Stomach (tissue), 9 donors: ENCODE data around the gene ZFAND4. TPM values are rescaled to one million over a fixed set of nuclear protein-coding genes. Genes with fewer than 3 reads are reported as not detected.

ENCODE experiments used
- DNase-seq, 2 donors: peaks; one replicate each; pipeline versions ENCODE4 v3.0.0 to v3.0.0-alpha.2; 2013 to 2019
- H3K27ac ChIP-seq, 5 donors: fragments of 200-600 bp in 4 of 5; sonication (generic) in 4 of 5; one replicate each; pipeline ENCODE4 v1.5.1; 2013 to 2019; ENCODE audit warnings: mild to moderate bottlenecking in 1 of 5, moderate library complexity in 1 of 5
- H3K27me3 ChIP-seq, 3 donors: fragments of 200-600 bp; sonication (generic); one replicate each; pipeline ENCODE4 v1.5.1; 2017 to 2019; ENCODE audit warnings: mixed run types in 1 of 3
- H3K36me3 ChIP-seq, 4 donors: fragments of 200-600 bp; sonication (generic); 1 replicate in 3 of 4; 2 replicates in 1 of 4; pipeline ENCODE4 v1.5.1; 2016 to 2019
- H3K4me1 ChIP-seq, 4 donors: fragments of 200-600 bp; sonication (generic); one replicate each; pipeline ENCODE4 v1.5.1; 2016 to 2019
- H3K4me3 ChIP-seq, 4 donors: fragments of 200-600 bp; sonication (generic) in 3 of 4; one replicate each; pipeline ENCODE4 v1.5.1; 2016 to 2019; ENCODE audit warnings: mild to moderate bottlenecking in 1 of 4
- H3K9me3 ChIP-seq, 4 donors: fragments of 200-600 bp; sonication (generic); one replicate each; pipeline ENCODE4 v1.5.1; 2016 to 2019
- CTCF ChIP-seq, 7 experiments: fragments of 450-650 bp in 4 of 7; fragments of 200-600 bp in 3 of 7; sonication (generic) in 3 of 7; IDR thresholded peaks; one replicate each; pipeline ENCODE4 v1.5.1; 2016 to 2019; ENCODE audit warnings: antibody characterized with exemption in 7 of 7, control low read depth in 2 of 7, mild to moderate bottlenecking in 1 of 7
- EP300 ChIP-seq: sonication (generic); formaldehyde crosslinking; IDR thresholded peaks from one replicate; pipeline ENCODE4 v1.6.1; 2017; ENCODE audit warnings: antibody characterized with exemption
- POLR2A ChIP-seq, 4 donors: fragments of 450-650 bp; IDR thresholded peaks; one replicate each; pipeline ENCODE4 v1.6.1; 2016; ENCODE audit warnings: antibody characterized with exemption in 4 of 4, control low read depth in 2 of 4, mild to moderate bottlenecking in 1 of 4, moderate library complexity in 1 of 4
- POLR2AphosphoS5 ChIP-seq, 3 donors: sonication (generic); formaldehyde crosslinking; IDR thresholded peaks; one replicate each; pipeline ENCODE4 v1.6.1; 2016; ENCODE audit warnings: antibody characterized with exemption in 3 of 3
- WGBS, 5 donors: extraction: QIAGEN DNeasy Blood & Tissue Kit in 3 of 5; methylation state at CpG; one replicate each; pipeline versions ENCODE4 v1.1.5 to v1.1.7; 2013 to 2018; 5-methylcytosine and 5-hydroxymethylcytosine counted together
- intact Hi-C: fragments of 100-400 bp; cut with DNase I; formaldehyde crosslinking; loops from one replicate; pipeline ENCODE4 v1.15.1; 2023; ENCODE audit warnings: low total_unique reads
- polyA plus RNA-seq, 3 donors: library from polyadenylated mRNA; stranded (reverse); fragments of 200-250 nt; gene quantifications; one replicate each; pipeline ENCODE4 v1.2.3, GENCODE V29; 2013
- total RNA-seq, 5 donors: library from RNA; depleted of rRNA; stranded (reverse); fragments of >200 nt; gene quantifications; one replicate each; pipeline versions ENCODE4 v1.1.0 to v1.2.3, GENCODE V29; 2014 to 2016
- donor health status: healthy with polysubstance abuse.
- donor health status: Bipolar disorder and iron deficiency.
- donor health status: healthy.

Gene ZFAND4
- total and polyA plus RNA-seq, 8 donors, result 3.2 to 179 (median 7.0) TPM

GRCh38 chr10:45649296-45649695, 23.3 kb downstream of the ZFAND4 start:
- Histone ChIP-seq H3K9me3 (no peaks in the 10 kb centered on the region), H3K27ac (no peak overlapping the region), H3K4me1 (no peaks in the 10 kb centered on the region), H3K27me3 (no peaks in the 10 kb centered on the region), H3K36me3 (peaks cover 10 to 54% (median 35%) of the 10 kb centered on the region in 4 donors), H3K4me3 (no peak overlapping the region)
- intact Hi-C loops, result no loop called here
- DNase-seq, result no peak
- TF ChIP-seq POLR2AphosphoS5 (IDR thresholded peaks at IDR 0.05) (no peak), EP300 (no peak), CTCF (IDR thresholded peaks at IDR 0.05) (no peak), POLR2A (IDR thresholded peaks at IDR 0.05) (no peak)
- WGBS, 5 donors, result 65 to 94% (median 89%) methylated on average over 2 of the region's 2 CpGs

GRCh38 chr10:45647118-45647517, 25.5 kb downstream of the ZFAND4 start:
- DNase-seq, result no peak
- Histone ChIP-seq H3K4me1 (no peaks in the 10 kb centered on the region), H3K27me3 (no peaks in the 10 kb centered on the region), H3K27ac (no peak overlapping the region), H3K9me3 (no peaks in the 10 kb centered on the region), H3K4me3 (no peak overlapping the region), H3K36me3 (peaks cover 10 to 51% (median 39%) of the 10 kb centered on the region in 4 donors)
- intact Hi-C loops, result no loop called here
- TF ChIP-seq POLR2A (IDR thresholded peaks at IDR 0.05), result no peak
- TF ChIP-seq EP300, result no peak
- no peak for TF ChIP-seq POLR2AphosphoS5 (IDR thresholded peaks at IDR 0.05)
- 88 to 94% (median 92%) methylated on average over 2 of the region's 2 CpGs for WGBS, 5 donors

- Histone ChIP-seq H3K9me3 (no peaks in the 10 kb centered on the region), H3K4me1 (no peaks in the 10 kb centered on the region), H3K27ac (no peak overlapping the region), H3K36me3 (peaks cover 9 to 56% (median 39%) of the 10 kb centered on the region in 4 donors), H3K4me3 (no peak overlapping the region), H3K27me3 (no peaks in the 10 kb centered on the region)
- intact Hi-C loops, result no loop called here
- 83 to 88% (median 86%) methylated on average over 4 of the region's 4 CpGs for WGBS, 5 donors
- TF ChIP-seq EP300, result no peak
- TF ChIP-seq POLR2AphosphoS5 (IDR thresholded peaks at IDR 0.05), result no peak
- TF ChIP-seq CTCF (IDR thresholded peaks at IDR 0.05), result no peak
- no peak for TF ChIP-seq POLR2A (IDR thresholded peaks at IDR 0.05)
- DNase-seq, result no peak
Measured at GRCh38 chr10:45646384-45647050, 26.1 kb downstream of the ZFAND4 start.

- WGBS, 5 donors, result 94 to 100% (median 97%) methylated on average over 1 of the region's 1 CpG
- no peaks in the 10 kb centered on the region for H3K9me3 ChIP-seq
- no peaks in the 10 kb centered on the region for H3K27me3 ChIP-seq
- no peak overlapping the region for H3K27ac ChIP-seq
- H3K4me3 ChIP-seq, result no peak overlapping the region
- no peak for DNase-seq
- H3K4me1 ChIP-seq, result no peaks in the 10 kb centered on the region
- intact Hi-C loops, result no loop called here
- H3K36me3 ChIP-seq, result peaks cover 6 to 65% (median 46%) of the 10 kb centered on the region in 4 donors
- no peak for TF ChIP-seq EP300
- TF ChIP-seq POLR2AphosphoS5 (IDR thresholded peaks at IDR 0.05), result no peak
- no peak for TF ChIP-seq CTCF (IDR thresholded peaks at IDR 0.05)
- TF ChIP-seq POLR2A (IDR thresholded peaks at IDR 0.05), result no peak
Measured at GRCh38 chr10:45644527-45644926, 28.0 kb downstream of the ZFAND4 start.

GRCh38 chr10:45640941-45641340, 31.6 kb downstream of the ZFAND4 start:
- Histone ChIP-seq H3K36me3 (peaks cover 0 to 67% (median 25%) of the 10 kb centered on the region in 4 donors), H3K4me1 (no peaks in the 10 kb centered on the region), H3K27ac (no peak overlapping the region), H3K27me3 (no peaks in the 10 kb centered on the region), H3K4me3 (no peak overlapping the region), H3K9me3 (no peaks in the 10 kb centered on the region)
- 86 to 93% (median 89%) methylated on average over 4 of the region's 4 CpGs for WGBS, 5 donors
- DNase-seq, result no peak
- intact Hi-C loops, result no loop called here
- TF ChIP-seq EP300 (no peak), POLR2AphosphoS5 (IDR thresholded peaks at IDR 0.05) (no peak), CTCF (IDR thresholded peaks at IDR 0.05) (no peak), POLR2A (IDR thresholded peaks at IDR 0.05) (no peak)
